ENCODE data around the gene CIAPIN1.

DNA sequence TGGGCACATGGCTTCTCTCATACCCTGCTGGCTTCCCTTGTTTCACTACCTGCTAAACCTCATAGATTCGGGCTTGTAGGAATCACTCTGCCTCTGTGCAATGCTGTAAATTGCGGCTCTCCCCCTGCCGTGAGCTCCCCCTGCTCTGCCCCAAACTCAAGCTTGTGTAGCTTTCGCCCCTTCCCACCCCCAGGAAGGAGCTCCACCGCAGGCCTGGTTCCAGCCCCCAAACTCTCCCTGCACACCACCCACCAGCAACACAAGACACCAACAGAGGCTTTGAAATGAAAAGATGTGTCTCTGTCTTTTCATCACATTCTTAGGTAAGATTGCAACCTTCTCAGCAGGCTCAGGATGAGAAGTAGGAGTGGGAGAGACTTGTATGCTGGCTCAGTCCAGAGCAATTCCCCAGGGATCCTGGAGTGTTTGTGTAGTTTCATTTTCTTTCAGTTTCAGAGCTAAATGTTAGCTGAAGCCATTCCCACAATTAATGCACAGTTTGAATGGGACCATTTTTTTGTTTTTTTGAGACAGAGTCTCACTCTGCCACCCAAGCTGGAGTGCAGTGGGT is 60.7 kb downstream of the CIAPIN1 start:
- TF ChIP-seq POLR2AphosphoS5 (IDR thresholded peaks at IDR 0.05) (no peak), CTCF (IDR thresholded peaks at IDR 0.05) (no peak)
